H9 (cell line): Measurements from ENCODE around the gene PRTFDC1. TPM values are rescaled to one million over a fixed set of nuclear protein-coding genes. Genes with fewer than 3 reads are reported as not detected.

ENCODE experiments used
- DNase-seq: peaks from one replicate; pipeline ENCODE4 v3.0.0-alpha.2; 2017
- H2AFZ ChIP-seq: one replicate; pipeline ENCODE4 v1.6.1; 2013; ENCODE audit warnings: mild to moderate bottlenecking, low read length, control low read depth, moderate library complexity
- H2AK5ac ChIP-seq: 2 replicates; pipeline ENCODE4 v1.6.1; 2013; ENCODE audit warnings: low read length, control low read depth, mixed read lengths; ENCODE audit not compliant: insufficient read length
- H2BK120ac ChIP-seq: one replicate; pipeline ENCODE4 v1.6.1; 2013; ENCODE audit warnings: low read depth, mild to moderate bottlenecking, low read length, control low read depth, inconsistent platforms; ENCODE audit not compliant: poor library complexity, severe bottlenecking
- H2BK12ac ChIP-seq: 2 replicates; pipeline ENCODE4 v1.6.1; 2013; ENCODE audit warnings: low read length, control low read depth, mixed read lengths, low read depth; ENCODE audit not compliant: insufficient read length
- H2BK15ac ChIP-seq: 2 replicates; pipeline ENCODE4 v1.6.1; 2013; ENCODE audit warnings: low read depth, low read length, control low read depth
- H2BK20ac ChIP-seq: one replicate; pipeline ENCODE4 v1.6.1; 2013; ENCODE audit warnings: low read depth, mild to moderate bottlenecking, low read length, control low read depth, inconsistent platforms; ENCODE audit not compliant: poor library complexity, severe bottlenecking
- H2BK5ac ChIP-seq: 2 replicates; pipeline ENCODE4 v1.6.1; 2013; ENCODE audit warnings: low read length, control low read depth, mixed read lengths; ENCODE audit not compliant: insufficient read length
- H3K14ac ChIP-seq: 2 replicates; pipeline ENCODE4 v1.6.1; 2013; ENCODE audit warnings: low read length, control low read depth; ENCODE audit not compliant: insufficient read depth
- H3K18ac ChIP-seq: 2 replicates; pipeline ENCODE4 v1.6.1; 2013; ENCODE audit warnings: low read depth, mild to moderate bottlenecking, mixed read lengths, low read length, control low read depth; ENCODE audit not compliant: insufficient read length
- H3K23ac ChIP-seq: 2 replicates; pipeline ENCODE4 v1.6.1; 2013; ENCODE audit warnings: low read length, control low read depth, mixed read lengths, low read depth; ENCODE audit not compliant: insufficient read length
- H3K23me2 ChIP-seq: 2 replicates; pipeline ENCODE4 v1.6.1; 2013; ENCODE audit warnings: low read depth, mild to moderate bottlenecking, mixed read lengths, low read length, control low read depth; ENCODE audit not compliant: insufficient read length, poor library complexity, severe bottlenecking
- H3K27ac ChIP-seq: 2 replicates; pipeline ENCODE4 v1.5.1; 2013; ENCODE audit warnings: low read length, control low read depth, mixed read lengths, low read depth; ENCODE audit not compliant: insufficient read length
- H3K27me3 ChIP-seq: 2 replicates; pipeline ENCODE4 v1.6.1; 2013; ENCODE audit warnings: low read length, control low read depth, inconsistent platforms; ENCODE audit not compliant: insufficient read depth
- H3K4ac ChIP-seq: 2 replicates; pipeline ENCODE4 v1.6.1; 2013; ENCODE audit warnings: low read depth, mild to moderate bottlenecking, control low read depth, inconsistent platforms, low read length, moderate library complexity
- H3K4me1 ChIP-seq: 2 replicates; pipeline ENCODE4 v1.6.1; 2013; ENCODE audit warnings: low read length, control low read depth, inconsistent platforms; ENCODE audit not compliant: insufficient read depth
- H3K4me2 ChIP-seq: 2 replicates; pipeline ENCODE4 v1.6.1; 2013; ENCODE audit warnings: low read length, control low read depth, mixed read lengths; ENCODE audit not compliant: insufficient read length, insufficient read depth
- H3K56ac ChIP-seq: 2 replicates; pipeline ENCODE4 v1.6.1; 2013; ENCODE audit warnings: low read depth, mild to moderate bottlenecking, mixed read lengths, low read length, control low read depth; ENCODE audit not compliant: insufficient read length
- H3K79me1 ChIP-seq: 2 replicates; pipeline ENCODE4 v1.6.1; 2013; ENCODE audit warnings: low read depth, mild to moderate bottlenecking, moderate library complexity, low read length, control low read depth, inconsistent platforms; ENCODE audit not compliant: insufficient read depth, poor library complexity, severe bottlenecking
- H3K79me2 ChIP-seq: 2 replicates; pipeline ENCODE4 v1.6.1; 2013; ENCODE audit warnings: low read length, control low read depth, inconsistent platforms; ENCODE audit not compliant: insufficient read depth
- H3K9ac ChIP-seq: 2 replicates; pipeline ENCODE4 v1.6.1; 2013; ENCODE audit warnings: low read length, control low read depth, mixed read lengths; ENCODE audit not compliant: insufficient read length; ENCODE audit errors: extremely low read depth
- H3K9me3 ChIP-seq: one replicate; pipeline ENCODE4 v1.6.1; 2013; ENCODE audit warnings: low read depth, low read length, inconsistent platforms; ENCODE audit not compliant: control insufficient read depth
- H3T11ph ChIP-seq: one replicate; pipeline ENCODE4 v1.6.1; 2013; ENCODE audit warnings: mild to moderate bottlenecking, low read length, control low read depth, inconsistent platforms
- H4K20me1 ChIP-seq: one replicate; pipeline ENCODE4 v1.6.1; 2013; ENCODE audit not compliant: control insufficient read depth, insufficient read length, insufficient read depth
- H4K5ac ChIP-seq: 2 replicates; pipeline ENCODE4 v1.6.1; 2013; ENCODE audit warnings: low read depth, mild to moderate bottlenecking, mixed read lengths, low read length, control low read depth; ENCODE audit not compliant: insufficient read length
- H4K8ac ChIP-seq: replicated peaks from 2 replicates; pipeline ENCODE4 v1.6.1; 2013; ENCODE audit warnings: low read length, control low read depth, mixed read lengths, low read depth; ENCODE audit not compliant: insufficient read length
- H4K91ac ChIP-seq: 2 replicates; pipeline ENCODE4 v1.6.1; 2013; ENCODE audit warnings: low read depth, mild to moderate bottlenecking, moderate library complexity, mixed read lengths, low read length, control low read depth; ENCODE audit not compliant: insufficient read length
- H3K27ac Mint-ChIP-seq, 3 experiments: 2 replicates in 2 of 3; 3 replicates in 1 of 3; pipeline ENCODE4 v1.8.0; 2020 to 2021; ENCODE audit warnings: mixed read lengths in 3 of 3, mild to moderate bottlenecking in 1 of 3, moderate library complexity in 1 of 3
- H3K27me3 Mint-ChIP-seq: 2 replicates; pipeline ENCODE4 v1.8.0; 2021; ENCODE audit warnings: low read depth, mild to moderate bottlenecking, moderate library complexity, mixed read lengths
- H3K36me3 Mint-ChIP-seq, 3 experiments: 2 replicates in 2 of 3; 3 replicates in 1 of 3; pipeline ENCODE4 v1.8.0; 2020 to 2021; ENCODE audit warnings: low read depth in 3 of 3, mixed read lengths in 3 of 3; ENCODE audit not compliant: insufficient read depth in 1 of 3
- H3K4me1 Mint-ChIP-seq, 2 experiments: 2 replicates each; pipeline ENCODE4 v1.8.0; 2020; ENCODE audit warnings: mixed read lengths in 2 of 2
- H3K4me3 Mint-ChIP-seq, 2 experiments: 2 replicates in 1 of 2; 3 replicates in 1 of 2; pipeline ENCODE4 v1.8.0; 2020 to 2021; ENCODE audit warnings: mild to moderate bottlenecking in 2 of 2, mixed read lengths in 2 of 2, moderate library complexity in 1 of 2
- H3K9me3 Mint-ChIP-seq, 2 experiments: 2 replicates in 1 of 2; 3 replicates in 1 of 2; pipeline ENCODE4 v1.8.0; 2020; ENCODE audit warnings: mild to moderate bottlenecking in 2 of 2, mixed read lengths in 2 of 2, moderate library complexity in 1 of 2
- WGBS: extraction: QIAGEN DNeasy Blood & Tissue Kit; methylation state at CpG from one replicate; pipeline ENCODE4 v1.1.7; 2013; ENCODE audit warnings: missing lambda C conversion rate, low lambda C conversion rate, mixed read lengths; ENCODE audit not compliant: insufficient read length; ENCODE audit errors: extremely low coverage; 5-methylcytosine and 5-hydroxymethylcytosine counted together
- total RNA-seq: library from RNA; stranded (reverse); gene quantifications from 2 replicates; pipeline ENCODE4 v1.2.1, GENCODE V29; 2021
- TF ChIP-seq, protein P1 (sequence below): fragments of 200-600 bp; sonication (generic); conservative IDR thresholded peaks from 3 replicates; pipeline ENCODE4 v1.8.0; 2021; ENCODE audit warnings: antibody characterized with exemption, mild to moderate bottlenecking

Gene PRTFDC1
- total RNA-seq, 1 experiment from 2014 or later, result 7.5 TPM

DNA sequence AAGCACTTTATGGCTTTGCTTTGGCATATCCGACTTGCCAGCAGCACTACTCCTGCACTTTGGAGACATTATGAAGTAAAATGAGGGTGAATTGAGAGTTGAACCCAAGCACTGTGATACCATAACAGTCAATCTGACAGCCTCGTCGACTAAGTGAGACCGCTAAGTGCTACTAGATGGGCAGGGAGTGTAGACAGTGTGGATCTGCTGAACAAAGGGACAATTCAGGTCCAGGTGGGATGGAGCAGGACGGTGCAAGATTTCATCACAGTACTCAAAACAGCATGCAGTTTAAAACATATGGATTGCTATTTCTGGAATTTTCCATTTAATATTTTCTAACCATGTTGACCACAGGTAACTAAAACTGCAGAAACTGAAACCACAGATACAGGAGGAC is 20.8 kb upstream of the PRTFDC1 start:
- Histone ChIP-seq H2AK5ac (no peak overlapping the region), H2BK20ac (no peak overlapping the region), H2BK12ac (no peak overlapping the region), H3K14ac (no peak overlapping the region), H4K5ac (no peak overlapping the region), H4K8ac (no peak overlapping the region), H3K27ac (no peak overlapping the region), H2BK120ac (no peak overlapping the region), H3K4ac (no peak overlapping the region), H3T11ph (no peak overlapping the region), H3K79me2 (no peaks in the 10 kb centered on the region), H3K18ac (no peak overlapping the region), H3K56ac (no peak overlapping the region), H3K27me3 (no peaks in the 10 kb centered on the region), H3K4me1 (no peaks in the 10 kb centered on the region), H4K20me1 (no peaks in the 10 kb centered on the region), H2BK15ac (no peak overlapping the region), H4K91ac (no peak overlapping the region), H2AFZ (no peak overlapping the region), H3K23ac (no peak overlapping the region), H3K9ac (no peak overlapping the region), H3K4me2 (no peak overlapping the region), H3K79me1 (no peaks in the 10 kb centered on the region), H3K9me3 (no peaks in the 10 kb centered on the region), H2BK5ac (no peak overlapping the region), H3K23me2 (no peaks in the 10 kb centered on the region)
- TF ChIP-seq, protein P1, sequence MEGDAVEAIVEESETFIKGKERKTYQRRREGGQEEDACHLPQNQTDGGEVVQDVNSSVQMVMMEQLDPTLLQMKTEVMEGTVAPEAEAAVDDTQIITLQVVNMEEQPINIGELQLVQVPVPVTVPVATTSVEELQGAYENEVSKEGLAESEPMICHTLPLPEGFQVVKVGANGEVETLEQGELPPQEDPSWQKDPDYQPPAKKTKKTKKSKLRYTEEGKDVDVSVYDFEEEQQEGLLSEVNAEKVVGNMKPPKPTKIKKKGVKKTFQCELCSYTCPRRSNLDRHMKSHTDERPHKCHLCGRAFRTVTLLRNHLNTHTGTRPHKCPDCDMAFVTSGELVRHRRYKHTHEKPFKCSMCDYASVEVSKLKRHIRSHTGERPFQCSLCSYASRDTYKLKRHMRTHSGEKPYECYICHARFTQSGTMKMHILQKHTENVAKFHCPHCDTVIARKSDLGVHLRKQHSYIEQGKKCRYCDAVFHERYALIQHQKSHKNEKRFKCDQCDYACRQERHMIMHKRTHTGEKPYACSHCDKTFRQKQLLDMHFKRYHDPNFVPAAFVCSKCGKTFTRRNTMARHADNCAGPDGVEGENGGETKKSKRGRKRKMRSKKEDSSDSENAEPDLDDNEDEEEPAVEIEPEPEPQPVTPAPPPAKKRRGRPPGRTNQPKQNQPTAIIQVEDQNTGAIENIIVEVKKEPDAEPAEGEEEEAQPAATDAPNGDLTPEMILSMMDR, result no peak
- no CpG with 5 or more reads among the region's 5 CpGs for WGBS
- Mint-ChIP-seq H3K36me3 (no peaks in the 10 kb centered on the region), H3K27me3 (no peaks in the 10 kb centered on the region), H3K9me3 (no peaks in the 10 kb centered on the region), H3K4me1 (peaks cover 0 to 5% of the 10 kb centered on the region in 2 experiments; a peak in 3 of 4 replicates), H3K4me3 (no peak overlapping the region), H3K27ac (peak overlapping the region in 1 of 3 experiments; percentile 38; a peak in 1 of 7 replicates)
- DNase-seq, result no peak
